Esophagus squamous epithelium (tissue), 5 donors: ENCODE measurements around the gene PPIA. TPM values are rescaled to one million over a fixed set of nuclear protein-coding genes. Genes with fewer than 3 reads are reported as not detected.

Experiments used
- DNase-seq: peaks from one replicate; lab custom pipeline; 2025; lab: John Stamatoyannopoulos, UW
- H3K27ac ChIP-seq, 4 donors: fragments of 200-600 bp; sonication (generic); one replicate each; pipeline ENCODE4 v1.5.1; 2016 to 2019; ENCODE audit warnings: mild to moderate bottlenecking in 1 of 4
- H3K27me3 ChIP-seq, 4 donors: fragments of 200-600 bp; sonication (generic); 1 replicate in 3 of 4; 2 replicates in 1 of 4; pipeline versions ENCODE4 v1.5.1 to v1.6.0; 2017 to 2021; ENCODE audit warnings: antibody characterized with exemption in 1 of 4
- H3K36me3 ChIP-seq, 3 donors: fragments of 200-600 bp; sonication (generic); one replicate each; pipeline ENCODE4 v1.5.1; 2016 to 2019
- H3K4me1 ChIP-seq, 3 donors: fragments of 200-600 bp; sonication (generic); one replicate each; pipeline ENCODE4 v1.5.1; 2017 to 2019
- H3K4me3 ChIP-seq, 4 donors: fragments of 200-600 bp; sonication (generic); 1 replicate in 3 of 4; 2 replicates in 1 of 4; pipeline ENCODE4 v1.5.1; 2016 to 2019; ENCODE audit warnings: mild to moderate bottlenecking in 2 of 4, moderate library complexity in 1 of 4
- H3K9me3 ChIP-seq, 3 donors: fragments of 200-600 bp; sonication (generic); one replicate each; pipeline ENCODE4 v1.5.1; 2016 to 2019
- POLR2A ChIP-seq, 4 donors: fragments of 450-650 bp; IDR thresholded peaks; one replicate each; pipeline ENCODE4 v1.6.1; 2017; ENCODE audit warnings: antibody characterized with exemption in 4 of 4, mild to moderate bottlenecking in 4 of 4, moderate library complexity in 3 of 4
- WGBS, 2 donors: methylation state at CpG; one replicate each; pipeline ENCODE4 v1.1.5; 2018; 5-methylcytosine and 5-hydroxymethylcytosine counted together
- intact Hi-C: fragments of 100-400 bp; cut with DNase I; formaldehyde crosslinking; loops from one replicate; pipeline ENCODE4 v1.15.0; 2022
- total RNA-seq, 4 donors: library from RNA; depleted of rRNA; stranded (reverse); fragments of >200 nt; gene quantifications; one replicate each; pipeline ENCODE4 v1.1.0, GENCODE V29; 2016
- TF ChIP-seq, protein P1 (sequence below), 6 experiments: fragments of 450-650 bp in 4 of 6; fragments of 200-600 bp in 2 of 6; sonication (generic) in 2 of 6; IDR thresholded peaks; one replicate each; pipeline ENCODE4 v1.5.1; 2016 to 2019; ENCODE audit warnings: antibody characterized with exemption in 6 of 6, mild to moderate bottlenecking in 4 of 6, moderate library complexity in 4 of 6
- donor health status: DM: yes; HTN: yes; CAD: no.

PPIA gene
- total RNA-seq, 4 donors from 2014 or later: 1,726 to 3,682 (median 2,875) TPM

- H3K9me3 ChIP-seq: no peaks in the 10 kb centered on the region
- H3K36me3 ChIP-seq: peaks cover 0 to 16% (median 2%) of the 10 kb centered on the region in 3 donors
- H3K27ac ChIP-seq: no peak overlapping the region
- H3K4me3 ChIP-seq: no peak overlapping the region
- 79% methylated on average over 3 to 4 of the region's 4 CpGs for WGBS, 2 donors
- intact Hi-C loops: no loop called here
- H3K27me3 ChIP-seq: no peaks in the 10 kb centered on the region
- H3K4me1 ChIP-seq: no peaks in the 10 kb centered on the region
- TF ChIP-seq, protein P1, sequence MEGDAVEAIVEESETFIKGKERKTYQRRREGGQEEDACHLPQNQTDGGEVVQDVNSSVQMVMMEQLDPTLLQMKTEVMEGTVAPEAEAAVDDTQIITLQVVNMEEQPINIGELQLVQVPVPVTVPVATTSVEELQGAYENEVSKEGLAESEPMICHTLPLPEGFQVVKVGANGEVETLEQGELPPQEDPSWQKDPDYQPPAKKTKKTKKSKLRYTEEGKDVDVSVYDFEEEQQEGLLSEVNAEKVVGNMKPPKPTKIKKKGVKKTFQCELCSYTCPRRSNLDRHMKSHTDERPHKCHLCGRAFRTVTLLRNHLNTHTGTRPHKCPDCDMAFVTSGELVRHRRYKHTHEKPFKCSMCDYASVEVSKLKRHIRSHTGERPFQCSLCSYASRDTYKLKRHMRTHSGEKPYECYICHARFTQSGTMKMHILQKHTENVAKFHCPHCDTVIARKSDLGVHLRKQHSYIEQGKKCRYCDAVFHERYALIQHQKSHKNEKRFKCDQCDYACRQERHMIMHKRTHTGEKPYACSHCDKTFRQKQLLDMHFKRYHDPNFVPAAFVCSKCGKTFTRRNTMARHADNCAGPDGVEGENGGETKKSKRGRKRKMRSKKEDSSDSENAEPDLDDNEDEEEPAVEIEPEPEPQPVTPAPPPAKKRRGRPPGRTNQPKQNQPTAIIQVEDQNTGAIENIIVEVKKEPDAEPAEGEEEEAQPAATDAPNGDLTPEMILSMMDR (IDR thresholded peaks at IDR 0.05): no peak
- TF ChIP-seq POLR2A (IDR thresholded peaks at IDR 0.05): no peak
- DNase-seq: no peak
Measured at GRCh38 chr7:44808914-44809393, 12.5 kb downstream of the PPIA start.

DNA sequence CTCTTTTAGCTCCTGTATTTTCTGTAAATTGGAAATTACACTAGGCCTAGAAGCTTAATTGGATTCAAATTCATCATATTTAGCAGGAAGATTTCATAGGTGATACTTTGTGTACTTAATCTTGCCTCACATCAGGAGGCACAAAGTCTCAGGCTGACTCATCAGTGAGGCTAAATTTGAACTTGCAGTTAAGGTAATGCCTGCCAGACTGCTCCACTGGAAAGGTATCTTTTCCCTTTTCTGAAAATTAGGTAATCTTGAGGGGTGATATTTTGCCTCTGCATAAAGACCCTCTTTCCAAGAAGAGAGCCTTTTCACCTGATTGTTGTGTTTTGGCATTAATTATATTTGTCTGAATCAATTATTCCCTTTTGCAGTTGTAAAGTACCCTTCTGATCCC, 14.6 kb downstream of the PPIA start:
- no peaks in the 10 kb centered on the region for H3K4me1 ChIP-seq
- no peak for DNase-seq
- no peaks in the 10 kb centered on the region for H3K27me3 ChIP-seq
- intact Hi-C loops: no loop called here
- no peak for TF ChIP-seq POLR2A (IDR thresholded peaks at IDR 0.05)
- TF ChIP-seq, protein P1 (IDR thresholded peaks at IDR 0.05): no peak
- no peak overlapping the region for H3K27ac ChIP-seq
- no peaks in the 10 kb centered on the region for H3K36me3 ChIP-seq
- H3K4me3 ChIP-seq: no peak overlapping the region
- H3K9me3 ChIP-seq: no peaks in the 10 kb centered on the region

DNA sequence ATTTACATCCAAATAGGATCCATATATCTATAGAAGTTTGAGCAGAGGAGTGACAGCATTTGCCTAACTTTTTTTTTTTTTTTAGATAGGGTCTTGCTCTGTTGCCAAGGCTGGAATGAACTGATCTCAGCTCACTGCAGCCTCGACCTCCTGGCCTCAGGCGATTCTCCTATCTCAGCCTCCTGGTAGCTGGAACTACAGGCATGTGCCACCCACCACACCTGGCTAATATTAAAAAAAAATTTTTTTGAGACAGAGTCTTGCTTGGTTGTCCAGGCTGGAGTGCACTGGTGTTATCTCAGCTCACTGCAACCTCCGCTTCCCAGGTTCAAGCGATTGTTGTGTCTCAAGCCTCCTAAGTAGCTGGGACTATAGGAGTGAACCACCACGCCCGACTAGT, 15.1 kb downstream of the PPIA start:
- no peak for DNase-seq
- Histone ChIP-seq H3K9me3 (no peaks in the 10 kb centered on the region), H3K27me3 (no peaks in the 10 kb centered on the region), H3K4me1 (no peaks in the 10 kb centered on the region), H3K27ac (no peak overlapping the region), H3K4me3 (no peak overlapping the region), H3K36me3 (no peaks in the 10 kb centered on the region)
- WGBS, 2 donors: 94 to 96% methylated on average over 4 to 6 of the region's 6 CpGs
- intact Hi-C loops: no loop called here
- TF ChIP-seq, protein P1 (IDR thresholded peaks at IDR 0.05): no peak
- TF ChIP-seq POLR2A (IDR thresholded peaks at IDR 0.05): no peak

GRCh38 chr7:44814919-44815318, 18.4 kb downstream of the PPIA start:
- no peak for DNase-seq
- H3K4me1 ChIP-seq: no peaks in the 10 kb centered on the region
- intact Hi-C loops: no loop called here
- 73 to 94% methylated on average over 2 of the region's 2 CpGs for WGBS, 2 donors
- H3K36me3 ChIP-seq: no peaks in the 10 kb centered on the region
- H3K27ac ChIP-seq: no peak overlapping the region
- TF ChIP-seq, protein P1 (IDR thresholded peaks at IDR 0.05): no peak
- H3K4me3 ChIP-seq: no peak overlapping the region
- H3K27me3 ChIP-seq: no peaks in the 10 kb centered on the region
- no peaks in the 10 kb centered on the region for H3K9me3 ChIP-seq

GRCh38 chr7:44819292-44819691, 22.8 kb downstream of the PPIA start:
- Histone ChIP-seq H3K4me3 (no peak overlapping the region), H3K27ac (no peak overlapping the region), H3K27me3 (no peaks in the 10 kb centered on the region), H3K9me3 (no peaks in the 10 kb centered on the region), H3K36me3 (no peaks in the 10 kb centered on the region), H3K4me1 (no peaks in the 10 kb centered on the region)
- no peak for TF ChIP-seq POLR2A (IDR thresholded peaks at IDR 0.05)
- TF ChIP-seq, protein P1 (IDR thresholded peaks at IDR 0.05): no peak
- WGBS, 2 donors: 60 to 78% methylated on average over 2 of the region's 2 CpGs
- no peak for DNase-seq
- intact Hi-C loops: no loop called here
